ENCODE results near the gene PLCL2.

PLCL2 gene

DNA sequence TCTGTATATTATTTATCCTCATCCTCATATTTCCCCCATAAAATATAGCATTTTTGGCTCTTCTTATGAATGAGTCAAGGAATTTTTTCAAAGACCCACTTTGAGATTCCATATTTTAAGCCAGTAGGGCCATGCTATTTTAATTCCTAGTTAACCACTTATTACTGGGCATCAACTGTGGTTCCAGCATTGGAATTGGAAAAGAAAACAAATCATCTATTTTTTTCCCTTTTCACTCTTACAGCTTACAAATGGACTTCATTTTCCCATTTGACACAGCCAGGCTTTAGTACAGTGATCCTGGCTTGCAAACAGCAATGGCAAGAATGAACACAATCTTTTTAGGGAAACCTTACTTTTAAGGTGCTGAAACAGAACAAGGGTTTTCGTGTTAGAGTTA is 19.4 kb upstream of the PLCL2 start:
- H3K4me3 ChIP-seq (ENCODE audit: low read length): no peak overlapping the region
- no peak for TF ChIP-seq CTCF (conservative IDR thresholded peaks at IDR 0.05; ENCODE audit: low read length)
- DNase-seq (ENCODE audit: low read depth): peak; percentile 25

GRCh38 chr3:16866571-16866970 is 18.2 kb upstream of the PLCL2 start:
- peak; percentile 69 for DNase-seq (ENCODE audit: low read depth)
- no peak for TF ChIP-seq CTCF (conservative IDR thresholded peaks at IDR 0.05; ENCODE audit: low read length)
- no peak overlapping the region for H3K4me3 ChIP-seq (ENCODE audit: low read length)

- TF ChIP-seq CTCF (conservative IDR thresholded peaks at IDR 0.05; ENCODE audit: low read length): no peak
- no peak for DNase-seq (ENCODE audit: low read depth)
- no peak overlapping the region for H3K4me3 ChIP-seq (ENCODE audit: low read length)
These were observed 16.2 kb upstream of the PLCL2 start for GRCh38 chr3:16868513-16868912.

- no peak for TF ChIP-seq CTCF (conservative IDR thresholded peaks at IDR 0.05; ENCODE audit: low read length)
- peak; percentile 34 for DNase-seq (ENCODE audit: low read depth)
- H3K4me3 ChIP-seq (ENCODE audit: low read length): no peak overlapping the region
These were observed 15.3 kb upstream of the PLCL2 start for GRCh38 chr3:16869261-16870005.

DNA sequence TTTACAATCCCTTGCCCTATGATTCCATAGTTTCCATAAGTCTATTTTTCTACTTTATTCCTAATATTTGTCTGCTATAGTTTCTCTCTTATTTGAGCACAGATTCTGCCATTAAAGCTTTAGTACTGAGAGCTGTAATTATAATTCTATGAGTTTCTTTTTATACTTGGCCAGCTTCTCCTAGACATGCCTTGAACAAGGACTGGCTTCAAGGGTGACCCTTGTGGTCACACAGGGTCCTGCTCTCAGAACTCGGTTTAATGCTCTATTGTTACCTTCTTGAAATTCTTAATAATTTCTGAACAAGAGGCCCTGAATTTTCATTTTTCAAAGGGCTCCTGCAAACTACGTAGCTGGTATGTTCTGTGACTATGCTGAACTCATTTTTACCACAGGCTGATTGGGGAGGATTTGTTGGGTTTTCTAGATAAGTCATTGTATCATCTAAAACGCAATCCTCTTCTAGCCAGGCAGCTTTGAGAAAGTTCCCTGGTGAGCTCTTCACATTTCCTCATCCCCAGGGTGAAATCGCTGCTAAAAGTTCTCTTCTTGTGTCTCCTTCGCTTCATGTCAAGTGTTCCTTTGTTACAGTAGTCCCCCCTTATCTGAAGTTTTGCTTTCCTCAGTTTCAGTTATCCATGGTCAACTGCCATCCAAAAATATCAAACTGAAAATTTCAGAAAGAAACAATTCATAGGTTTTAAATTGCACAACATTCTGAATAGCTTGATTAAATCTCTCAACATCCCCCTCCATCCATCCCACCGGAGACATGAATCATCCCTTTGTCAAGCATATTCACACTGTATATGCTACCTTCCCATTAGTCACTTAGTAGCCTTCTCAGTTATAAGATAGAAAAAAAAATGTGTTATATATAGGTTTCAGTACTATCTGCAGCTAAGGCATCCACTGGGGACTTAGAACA is 12.6 kb upstream of the PLCL2 start:
- DNase-seq (ENCODE audit: low read depth): no peak
- no peak overlapping the region for H3K4me3 ChIP-seq (ENCODE audit: low read length)
- TF ChIP-seq CTCF (conservative IDR thresholded peaks at IDR 0.05; ENCODE audit: low read length): no peak

- no peak for DNase-seq (ENCODE audit: low read depth)
- TF ChIP-seq CTCF (conservative IDR thresholded peaks at IDR 0.05; ENCODE audit: low read length): no peak
These were observed 10.9 kb upstream of the PLCL2 start for GRCh38 chr3:16873872-16874271.

More at GRCh38 chr3:16873872-16874271, 10.9 kb upstream of the PLCL2 start:
- no peak overlapping the region for H3K4me3 ChIP-seq (ENCODE audit: low read length)

All from AG10803 (cell line).